ENCODE measurements around the gene C1QL2. TPM values are rescaled to one million over a fixed set of nuclear protein-coding genes. Genes with fewer than 3 reads are reported as not detected.

The C1QL2 gene
- total RNA-seq: not detected

- no peak for DNase-seq (ENCODE audit: low spot score)
Observed at GRCh38 chr2:119158563-119159347, at the start of gene C1QL2. TSS of gene C1QL2 (minus strand) at chr2:119158751. CDS start at chr2:119158269, 482 bp downstream.

- DNase-seq (ENCODE audit: low spot score): no peak
Observed at GRCh38 chr2:119207447-119207846, 48.9 kb upstream of the C1QL2 start.

- no peak for DNase-seq (ENCODE audit: low spot score)
Observed at GRCh38 chr2:119206201-119206600, 47.6 kb upstream of the C1QL2 start.

- no peak for DNase-seq (ENCODE audit: low spot score)
Observed at GRCh38 chr2:119205001-119205706, 46.6 kb upstream of the C1QL2 start.

DNA sequence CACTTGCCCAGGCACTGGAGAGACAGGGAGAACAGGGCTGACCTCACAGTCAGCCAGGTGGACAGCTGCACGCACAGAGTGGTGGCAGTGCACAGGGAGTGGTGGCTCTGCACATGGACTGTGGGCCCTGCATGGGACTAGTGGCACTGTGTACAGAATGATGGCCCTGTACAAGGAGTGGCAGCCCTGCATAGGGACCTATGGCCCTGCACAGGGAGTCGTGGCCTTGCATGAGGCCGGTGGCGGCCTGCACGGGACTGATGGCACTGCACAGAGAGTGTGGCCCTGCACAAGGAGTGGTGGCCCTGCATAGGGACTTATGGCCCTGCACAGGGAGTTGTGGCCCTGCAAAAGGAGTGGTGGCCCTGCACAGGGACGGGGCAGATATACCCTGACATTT, 46.0 kb upstream of the C1QL2 start:
- no peak for DNase-seq (ENCODE audit: low spot score)

DNA sequence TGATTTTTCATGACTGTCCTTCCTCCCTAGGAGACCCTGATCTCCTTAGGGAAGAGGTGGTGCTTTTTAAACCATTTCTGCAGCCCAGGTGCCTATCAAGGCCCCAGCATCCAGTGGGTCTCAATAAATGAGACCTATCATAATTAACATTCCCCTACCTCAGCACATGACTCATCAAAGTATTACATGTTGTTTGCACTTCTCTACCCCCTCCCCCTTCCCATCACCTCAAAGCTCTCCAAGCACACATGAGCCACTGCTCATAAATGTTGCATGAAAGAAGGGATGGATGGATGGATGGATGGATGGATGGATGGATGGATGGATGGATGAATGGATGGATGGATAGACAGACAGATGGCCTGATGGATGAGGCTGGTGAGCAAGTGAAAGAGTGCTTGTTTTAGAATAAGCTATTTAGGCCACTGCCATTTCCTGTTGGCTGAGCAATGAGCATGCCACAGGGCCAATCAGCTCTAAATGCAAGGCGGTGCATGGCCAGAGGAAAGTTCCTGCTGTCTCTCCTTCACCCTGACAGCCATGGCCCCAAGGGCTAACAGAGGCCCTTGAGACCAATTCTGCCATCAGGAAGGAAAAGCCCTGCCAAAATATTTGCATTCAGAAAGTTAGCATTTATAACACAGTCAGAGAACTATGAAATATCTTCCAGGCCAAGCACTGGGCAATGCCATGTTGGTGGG, 44.2 kb upstream of the C1QL2 start:
- no peak for DNase-seq (ENCODE audit: low spot score)

- DNase-seq (ENCODE audit: low spot score): no peak
Observed at GRCh38 chr2:119201815-119202214, 43.3 kb upstream of the C1QL2 start.

DNA sequence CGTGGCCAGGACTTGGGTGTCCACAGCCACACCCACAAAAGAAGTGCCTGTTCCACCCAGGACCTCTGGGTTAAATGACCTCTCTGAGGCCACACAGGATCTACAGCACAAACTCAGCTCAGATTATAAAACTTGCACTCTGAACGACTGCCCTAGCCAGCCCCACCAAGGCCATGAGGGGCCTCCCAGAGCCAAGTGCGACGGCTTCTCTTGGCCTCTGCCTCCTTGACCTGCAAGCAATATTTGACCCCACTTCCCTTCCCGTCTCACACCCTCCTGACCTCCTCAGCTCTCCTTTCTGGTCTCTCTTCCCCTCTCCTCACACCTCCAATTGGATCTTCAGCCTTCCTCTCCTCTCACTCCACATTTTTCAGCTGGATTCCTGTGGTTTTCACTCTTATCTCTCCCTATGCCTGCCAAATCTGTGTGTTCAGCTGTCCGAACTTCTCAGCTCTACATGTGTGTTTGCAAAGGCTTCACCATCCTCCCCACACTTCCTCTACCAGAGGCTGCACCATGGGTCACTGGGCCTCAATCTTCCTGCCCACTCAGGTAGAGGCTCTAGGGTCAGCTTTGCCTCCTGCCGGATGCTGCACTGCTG, 39.8 kb upstream of the C1QL2 start:
- DNase-seq (ENCODE audit: low spot score): no peak

DNA sequence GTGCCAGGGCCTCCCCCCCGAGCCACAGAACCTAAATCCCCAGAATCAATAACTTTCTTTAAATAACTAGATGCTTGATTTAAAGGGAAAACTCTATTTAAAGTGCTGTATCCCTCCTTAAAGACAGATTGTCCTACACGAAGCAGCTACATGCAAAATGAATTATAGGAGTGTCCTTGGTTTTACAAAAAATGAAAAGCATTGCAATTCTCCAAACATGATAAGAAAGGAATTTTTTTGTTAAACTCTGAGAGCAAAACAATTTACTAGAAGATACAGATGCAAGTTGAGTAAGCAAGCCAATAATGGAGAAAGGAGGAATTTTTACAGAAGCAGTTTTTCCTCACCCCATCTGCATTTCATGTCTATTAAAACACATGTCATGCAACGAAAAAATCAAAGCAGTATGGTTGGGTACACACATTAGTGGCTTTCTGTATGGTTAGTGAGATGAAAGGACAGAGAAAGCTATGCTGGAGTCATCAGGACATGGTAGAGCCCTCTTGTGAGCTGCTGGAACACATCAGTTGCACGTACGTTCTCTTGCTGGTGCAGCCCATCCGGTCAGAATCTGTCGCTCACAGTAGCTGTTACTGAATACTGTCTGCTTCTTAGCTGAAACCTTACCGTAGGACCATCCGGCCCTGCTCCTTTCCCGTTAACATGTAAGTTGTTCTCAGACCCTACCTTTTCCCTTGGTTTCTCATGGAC, 39.1 kb upstream of the C1QL2 start:
- no peak for DNase-seq (ENCODE audit: low spot score)

GRCh38 chr2:119197126-119197405, 38.5 kb upstream of the C1QL2 start:
- DNase-seq (ENCODE audit: low spot score): no peak

GRCh38 chr2:119196301-119197125, 38.0 kb upstream of the C1QL2 start:
- no peak for DNase-seq (ENCODE audit: low spot score)

DNA sequence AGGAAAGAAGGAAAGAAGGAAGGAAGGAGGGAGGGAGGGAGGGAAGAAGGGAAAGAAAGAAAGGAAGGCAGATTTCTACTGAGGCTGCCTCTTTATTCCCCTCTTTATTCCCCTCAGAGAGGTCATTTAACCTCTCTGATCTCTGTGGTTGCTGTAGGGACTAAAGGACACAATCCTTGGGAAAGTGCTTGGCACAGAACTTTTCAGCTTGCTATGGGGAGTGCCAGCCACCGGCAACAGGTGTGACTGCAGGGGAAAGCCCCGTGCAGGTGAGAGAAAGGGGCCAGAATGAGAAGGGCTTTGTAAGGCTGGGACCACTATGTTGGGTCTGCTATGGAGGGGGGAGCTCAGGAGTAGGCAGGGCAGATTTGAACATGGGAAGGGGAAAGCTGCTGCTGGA, 37.3 kb upstream of the C1QL2 start:
- no peak for DNase-seq (ENCODE audit: low spot score)

- DNase-seq (ENCODE audit: low spot score): no peak
Observed at GRCh38 chr2:119195001-119195400, 36.5 kb upstream of the C1QL2 start.

- no peak for DNase-seq (ENCODE audit: low spot score)
Observed at GRCh38 chr2:119192893-119193292, 34.3 kb upstream of the C1QL2 start.

- DNase-seq (ENCODE audit: low spot score): no peak
Observed at GRCh38 chr2:119190321-119191111, 32.0 kb upstream of the C1QL2 start.

- DNase-seq (ENCODE audit: low spot score): no peak
Observed at GRCh38 chr2:119184512-119184911, 26.0 kb upstream of the C1QL2 start.

- DNase-seq (ENCODE audit: low spot score): no peak
Observed at GRCh38 chr2:119181791-119182445, 23.4 kb upstream of the C1QL2 start.

GRCh38 chr2:119181391-119181790, 22.8 kb upstream of the C1QL2 start:
- no peak for DNase-seq (ENCODE audit: low spot score)

DNA sequence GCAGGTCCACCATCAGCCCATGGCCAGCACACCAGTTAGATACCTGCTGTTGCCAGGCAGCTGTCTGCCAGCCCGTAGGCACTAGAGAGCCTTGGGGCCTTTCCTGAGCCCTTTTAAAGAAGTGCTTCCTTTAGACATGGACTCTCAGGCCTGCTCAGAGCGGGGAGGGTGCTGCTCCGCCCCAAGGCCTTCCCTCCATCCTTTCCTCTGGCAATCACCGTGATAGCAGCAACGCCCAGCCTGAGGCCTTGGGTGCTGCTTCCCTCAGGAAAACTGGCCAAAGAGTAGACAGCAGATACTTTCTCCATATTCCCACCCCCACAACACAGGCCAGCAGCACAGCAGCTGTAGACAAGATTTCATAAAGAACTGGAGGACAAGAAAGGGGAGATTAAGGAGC, 22.3 kb upstream of the C1QL2 start:
- DNase-seq (ENCODE audit: low spot score): no peak

GRCh38 chr2:119179991-119180390, 21.4 kb upstream of the C1QL2 start:
- no peak for DNase-seq (ENCODE audit: low spot score)
